ENCODE data around the gene GFER. TPM values are rescaled to one million over a fixed set of nuclear protein-coding genes. Genes with fewer than 3 reads are reported as not detected.

GFER gene
- total and polyA plus RNA-seq, 9 of the 15 experiments (the other 6 are each of a cell fraction or from before 2014, with no cell fraction given) = 4.3 to 53.7 (median 19.8) TPM

DNA sequence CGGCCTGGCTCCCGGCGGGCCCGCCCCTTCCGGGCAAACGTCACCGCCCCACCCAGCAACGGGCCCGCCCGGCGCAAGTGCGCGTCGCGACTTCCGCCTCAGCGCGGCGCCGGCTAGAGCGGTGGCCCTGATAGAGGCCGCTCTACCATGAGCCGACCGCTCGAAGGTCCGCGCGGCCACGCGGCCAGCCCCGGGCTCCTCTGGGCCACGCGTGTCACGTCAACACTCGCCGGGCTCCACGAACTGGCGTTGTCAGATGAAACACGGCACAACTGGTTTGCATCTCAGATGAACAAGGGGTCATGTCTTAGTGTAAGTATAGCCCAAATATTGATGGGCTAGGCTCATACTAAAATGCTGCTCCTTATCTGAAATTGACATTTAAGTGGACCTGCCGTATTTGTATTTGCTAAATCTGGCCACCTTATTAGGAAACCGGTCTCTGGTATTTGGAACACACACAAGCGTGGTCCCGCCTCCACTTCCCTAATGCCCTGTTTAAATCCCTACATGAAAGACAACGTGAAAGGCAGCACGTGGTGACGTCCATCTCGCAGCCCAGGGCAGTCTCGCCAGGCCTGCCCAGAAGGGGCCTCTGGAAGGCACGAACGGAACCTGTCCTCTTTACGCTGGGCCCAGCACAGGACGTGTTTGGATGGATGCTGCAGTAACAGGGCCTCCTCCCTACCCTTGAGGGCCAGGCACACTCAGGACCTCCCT lies 26.0 kb downstream of the GFER start, which contains the start of gene ZNF598 (continued):
- TF ChIP-seq ELK3 (CRISPR knock-in tag; IDR thresholded peaks at IDR 0.05) = no peak
- TF ChIP-seq FIP1L1 (IDR thresholded peaks at IDR 0.05; ENCODE audit: low read depth, low read length, poor library complexity, severe bottlenecking) = no peak
- TF ChIP-seq DACH1 (IDR thresholded peaks at IDR 0.05; ENCODE audit: partially characterized antibody) = no peak
- no peak for TF ChIP-seq HMG20A (CRISPR knock-in tag; conservative IDR thresholded peaks at IDR 0.05)
- TF ChIP-seq RBM25 (IDR thresholded peaks at IDR 0.05; ENCODE audit: low read depth, low read length, severe bottlenecking) = no peak
- no peak for TF ChIP-seq ZNF766 (CRISPR knock-in tag; conservative IDR thresholded peaks at IDR 0.05)
- TF ChIP-seq, protein P1, sequence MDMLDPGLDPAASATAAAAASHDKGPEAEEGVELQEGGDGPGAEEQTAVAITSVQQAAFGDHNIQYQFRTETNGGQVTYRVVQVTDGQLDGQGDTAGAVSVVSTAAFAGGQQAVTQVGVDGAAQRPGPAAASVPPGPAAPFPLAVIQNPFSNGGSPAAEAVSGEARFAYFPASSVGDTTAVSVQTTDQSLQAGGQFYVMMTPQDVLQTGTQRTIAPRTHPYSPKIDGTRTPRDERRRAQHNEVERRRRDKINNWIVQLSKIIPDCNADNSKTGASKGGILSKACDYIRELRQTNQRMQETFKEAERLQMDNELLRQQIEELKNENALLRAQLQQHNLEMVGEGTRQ (CRISPR knock-in tag; IDR thresholded peaks at IDR 0.05) = peak; percentile 35; the same call in 1 of the 2 replicates
- TF ChIP-seq MIER1 (IDR thresholded peaks at IDR 0.05; ENCODE audit: low read depth) = no peak; the same call in 1 of the 2 replicates
- TF ChIP-seq E2F8 (IDR thresholded peaks at IDR 0.05; ENCODE audit: low read depth, partially characterized antibody) = peak; percentile 60
- TF ChIP-seq ZNF445 (CRISPR knock-in tag; IDR thresholded peaks at IDR 0.05; ENCODE audit: low read depth) = no peak
- TF ChIP-seq KLF13 (tag; IDR thresholded peaks at IDR 0.05; ENCODE audit: borderline replicate concordance, low read depth) = peak; percentile 38; the same call in 1 of the 2 replicates
- TF ChIP-seq SRSF9 (IDR thresholded peaks at IDR 0.05; ENCODE audit: borderline replicate concordance, low read depth, low read length) = no peak
- TF ChIP-seq, protein P2, sequence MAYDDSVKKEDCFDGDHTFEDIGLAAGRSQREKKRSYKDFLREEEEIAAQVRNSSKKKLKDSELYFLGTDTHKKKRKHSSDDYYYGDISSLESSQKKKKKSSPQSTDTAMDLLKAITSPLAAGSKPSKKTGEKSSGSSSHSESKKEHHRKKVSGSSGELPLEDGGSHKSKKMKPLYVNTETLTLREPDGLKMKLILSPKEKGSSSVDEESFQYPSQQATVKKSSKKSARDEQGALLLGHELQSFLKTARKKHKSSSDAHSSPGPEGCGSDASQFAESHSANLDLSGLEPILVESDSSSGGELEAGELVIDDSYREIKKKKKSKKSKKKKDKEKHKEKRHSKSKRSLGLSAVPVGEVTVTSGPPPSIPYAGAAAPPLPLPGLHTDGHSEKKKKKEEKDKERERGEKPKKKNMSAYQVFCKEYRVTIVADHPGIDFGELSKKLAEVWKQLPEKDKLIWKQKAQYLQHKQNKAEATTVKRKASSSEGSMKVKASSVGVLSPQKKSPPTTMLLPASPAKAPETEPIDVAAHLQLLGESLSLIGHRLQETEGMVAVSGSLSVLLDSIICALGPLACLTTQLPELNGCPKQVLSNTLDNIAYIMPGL (CRISPR knock-in tag; IDR thresholded peaks at IDR 0.05) = peak; percentile 60; the same call in 1 of the 2 replicates
- no peak for TF ChIP-seq MTF1 (CRISPR knock-in tag; IDR thresholded peaks at IDR 0.05; ENCODE audit: borderline replicate concordance)
- TF ChIP-seq SAFB2 (IDR thresholded peaks at IDR 0.05; ENCODE audit: borderline replicate concordance, low read depth, low read length, severe bottlenecking) = no peak
- peak; percentile 94; the same call in 1 of the 2 replicates for TF ChIP-seq FOXK1 (CRISPR knock-in tag; IDR thresholded peaks at IDR 0.05; ENCODE audit: borderline replicate concordance)
- peak; percentile 46; the same call in 1 of the 2 replicates for TF ChIP-seq JUN (IDR thresholded peaks at IDR 0.05; ENCODE audit: borderline replicate concordance, low read depth, low read length)
- TF ChIP-seq JUN (CRISPR knock-in tag; IDR thresholded peaks at IDR 0.05; ENCODE audit: borderline replicate concordance) = no peak
- peak; percentile 74; the same call in 1 of the 2 replicates for TF ChIP-seq FOXP1 (CRISPR knock-in tag; IDR thresholded peaks at IDR 0.05)
- TF ChIP-seq CBFA2T3 (IDR thresholded peaks at IDR 0.05) = no peak
- TF ChIP-seq FOXK2 (conservative IDR thresholded peaks at IDR 0.05 in 1 of 2, IDR thresholded peaks at IDR 0.05 in 1 of 2; ENCODE audit: low read depth in 2 of 2) = peak; percentile 60 to 65; a peak in 3 of 4 replicates
